CD4-positive, CD25-positive, alpha-beta regulatory T cell (primary cell): ENCODE data around the gene ACTR3C. TPM values are rescaled to one million over a fixed set of nuclear protein-coding genes. Genes with fewer than 3 reads are reported as not detected.
"Not testable (repeated sequence)": the region's sequence is repeated elsewhere in the genome, so short reads cannot be mapped to it uniquely, and the experiment has no call there.

ENCODE experiments used
- ATAC-seq, 2 donors: fragments of 150-1000 bp; cut with Tn5 transposase; one replicate each; pipeline ENCODE4 v1.10.0; 2021; ENCODE audit warnings: low read depth in 2 of 2, moderate number of reproducible peaks in 2 of 2, moderate library complexity in 1 of 2
- DNase-seq, 3 donors: peaks; one replicate each; pipeline versions ENCODE4 v3.0.0 to v3.0.0-alpha.2; 2012 to 2022; ENCODE audit warnings: mixed read lengths in 1 of 3
- H3K27ac ChIP-seq: one replicate; pipeline ENCODE4 v1.7.0; 2013; ENCODE audit warnings: mild to moderate bottlenecking, low read length; ENCODE audit not compliant: insufficient read depth, poor library complexity, severe bottlenecking
- H3K27me3 ChIP-seq: one replicate; pipeline ENCODE4 v1.7.0; 2013; ENCODE audit warnings: low read length; ENCODE audit not compliant: control insufficient read depth, insufficient read depth
- H3K36me3 ChIP-seq: one replicate; pipeline ENCODE4 v1.7.0; 2013; ENCODE audit warnings: mild to moderate bottlenecking, low read length, moderate library complexity; ENCODE audit not compliant: control insufficient read depth, insufficient read depth
- H3K4me1 ChIP-seq: 2 replicates; pipeline ENCODE4 v1.7.0; 2013; ENCODE audit warnings: mild to moderate bottlenecking, low read length; ENCODE audit not compliant: insufficient read depth, control insufficient read depth, poor library complexity, severe bottlenecking
- H3K4me3 ChIP-seq: one replicate; pipeline ENCODE4 v1.7.0; 2013; ENCODE audit warnings: low read depth, mild to moderate bottlenecking, low read length, moderate library complexity
- H3K9me3 ChIP-seq, 2 experiments: 1 replicate in 1 of 2; 2 replicates in 1 of 2; pipeline ENCODE4 v1.7.0; 2013; ENCODE audit warnings: low read length in 2 of 2, mild to moderate bottlenecking in 1 of 2, moderate library complexity in 1 of 2; ENCODE audit not compliant: control insufficient read depth in 2 of 2
- H3K27ac Mint-ChIP-seq, 3 donors: one replicate each; pipeline ENCODE4 v1.8.0; 2020 to 2022; ENCODE audit warnings: mild to moderate bottlenecking in 3 of 3, mixed read lengths in 3 of 3, moderate library complexity in 2 of 3
- H3K27me3 Mint-ChIP-seq: one replicate; pipeline ENCODE4 v1.8.0; 2022; ENCODE audit warnings: mild to moderate bottlenecking, mixed read lengths
- H3K36me3 Mint-ChIP-seq: one replicate; pipeline ENCODE4 v1.8.0; 2020; ENCODE audit warnings: mixed read lengths
- H3K4me1 Mint-ChIP-seq, 4 donors: one replicate each; pipeline ENCODE4 v1.8.0; 2020 to 2022; ENCODE audit warnings: mixed read lengths in 4 of 4, mild to moderate bottlenecking in 1 of 4
- H3K4me3 Mint-ChIP-seq, 4 donors: one replicate each; pipeline ENCODE4 v1.8.0; 2020 to 2022; ENCODE audit warnings: mild to moderate bottlenecking in 4 of 4, mixed read lengths in 4 of 4, moderate library complexity in 3 of 4
- H3K9me3 Mint-ChIP-seq, 7 donors: one replicate each; pipeline ENCODE4 v1.8.0; 2020 to 2022; ENCODE audit warnings: mixed read lengths in 7 of 7, mild to moderate bottlenecking in 3 of 7, moderate library complexity in 2 of 7
- polyA plus RNA-seq, 4 donors: library from polyadenylated mRNA; unstranded; fragments of 300-500 nt; fragmentation: Illumina TruSeq; gene quantifications; one replicate each; pipeline ENCODE4 v1.2.3, GENCODE V29; 2021
- total RNA-seq: library from RNA; stranded (reverse); gene quantifications from one replicate; pipeline ENCODE4 v1.2.3, GENCODE V29; 2022

Gene ACTR3C
- total and polyA plus RNA-seq, 5 donors from 2014 or later, result 4.3 to 17.2 (median 5.0) TPM

DNA sequence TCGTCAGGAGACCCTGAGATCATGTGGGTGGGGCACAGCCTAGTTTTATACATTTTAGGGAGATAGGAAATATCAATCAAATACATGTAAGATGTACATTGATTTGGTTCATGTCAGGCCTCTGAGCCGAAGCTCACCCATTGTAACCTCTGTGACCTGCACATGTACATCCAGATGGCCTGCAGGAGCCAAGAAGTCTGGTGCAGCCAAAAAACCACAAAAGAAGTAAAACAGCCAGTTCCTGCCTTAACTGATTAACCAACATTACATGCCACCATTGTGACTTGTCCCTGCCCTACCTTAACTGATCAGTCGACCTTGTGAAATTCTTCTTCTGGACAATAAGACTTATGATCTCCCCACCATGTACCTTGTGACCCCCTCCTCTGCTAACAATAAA is 16.2 kb downstream of the ACTR3C start:
- Mint-ChIP-seq H3K27me3 (no peaks in the 10 kb centered on the region), H3K36me3 (no peaks in the 10 kb centered on the region), H3K4me3 (no peak overlapping the region), H3K4me1 (peaks cover 0 to 9% (median 3%) of the 10 kb centered on the region in 4 donors), H3K9me3 (peaks cover 0 to 1% (median 0%) of the 10 kb centered on the region in 7 donors), H3K27ac (peak overlapping the region in 1 of 3 donors; percentile 7)
- H3K4me1 ChIP-seq, result no peaks in the 10 kb centered on the region
- DNase-seq, result no peak
- H3K9me3 ChIP-seq, result no peaks in the 10 kb centered on the region
- no peak for ATAC-seq
- no peak overlapping the region for H3K4me3 ChIP-seq
- H3K27ac ChIP-seq, result no peak overlapping the region
- no peaks in the 10 kb centered on the region for H3K27me3 ChIP-seq
- no peaks in the 10 kb centered on the region for H3K36me3 ChIP-seq

DNA sequence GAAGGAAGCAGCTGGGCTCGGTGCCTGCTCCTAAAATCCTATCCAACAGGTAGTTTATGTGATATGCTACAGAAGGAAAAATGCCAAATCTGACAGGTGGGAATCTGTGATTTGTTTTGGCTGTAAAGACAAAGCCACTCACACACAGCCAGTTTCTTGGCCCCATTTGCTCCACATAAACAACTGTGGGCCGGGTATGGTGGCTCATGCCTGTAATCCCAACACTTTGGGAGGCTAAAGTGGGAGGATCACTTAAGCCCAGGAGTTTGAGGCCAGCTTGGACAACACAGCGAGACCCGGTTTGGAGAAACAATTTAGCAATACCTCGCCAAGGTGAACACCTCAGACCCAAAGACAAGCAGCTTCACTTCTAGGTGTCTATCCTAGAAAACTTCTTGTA is 17.0 kb downstream of the ACTR3C start:
- not testable (repeated sequence) for H3K9me3 Mint-ChIP-seq, H3K27ac Mint-ChIP-seq, H3K4me1 ChIP-seq, H3K9me3 ChIP-seq, H3K36me3 Mint-ChIP-seq, H3K4me3 ChIP-seq, H3K36me3 ChIP-seq, H3K4me1 Mint-ChIP-seq, H3K4me3 Mint-ChIP-seq, H3K27me3 ChIP-seq, H3K27ac ChIP-seq, ATAC-seq, H3K27me3 Mint-ChIP-seq, DNase-seq

DNA sequence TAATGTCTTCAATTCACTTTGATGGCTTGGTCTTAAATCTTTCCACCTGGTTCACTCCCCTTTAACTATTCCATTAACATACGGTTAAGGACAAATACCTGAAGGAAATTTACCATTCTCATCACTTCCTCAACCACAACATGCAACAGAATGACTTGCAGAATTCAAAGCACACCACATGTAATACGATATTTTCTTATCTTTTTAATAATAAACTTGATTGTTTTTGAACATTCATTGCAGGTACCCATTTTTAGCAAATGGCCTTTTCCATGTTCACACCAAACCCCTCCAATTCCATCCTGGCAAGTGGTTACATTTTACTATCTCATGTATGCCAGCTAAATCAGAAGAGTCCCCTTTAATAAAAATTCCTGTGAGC is 17.5 kb downstream of the ACTR3C start:
- not testable (repeated sequence) for H3K4me3 Mint-ChIP-seq, H3K27me3 ChIP-seq, H3K36me3 ChIP-seq, H3K4me3 ChIP-seq, H3K4me1 Mint-ChIP-seq, H3K36me3 Mint-ChIP-seq, H3K27ac Mint-ChIP-seq, H3K27ac ChIP-seq, H3K27me3 Mint-ChIP-seq, H3K4me1 ChIP-seq, H3K9me3 ChIP-seq, DNase-seq, H3K9me3 Mint-ChIP-seq, ATAC-seq

DNA sequence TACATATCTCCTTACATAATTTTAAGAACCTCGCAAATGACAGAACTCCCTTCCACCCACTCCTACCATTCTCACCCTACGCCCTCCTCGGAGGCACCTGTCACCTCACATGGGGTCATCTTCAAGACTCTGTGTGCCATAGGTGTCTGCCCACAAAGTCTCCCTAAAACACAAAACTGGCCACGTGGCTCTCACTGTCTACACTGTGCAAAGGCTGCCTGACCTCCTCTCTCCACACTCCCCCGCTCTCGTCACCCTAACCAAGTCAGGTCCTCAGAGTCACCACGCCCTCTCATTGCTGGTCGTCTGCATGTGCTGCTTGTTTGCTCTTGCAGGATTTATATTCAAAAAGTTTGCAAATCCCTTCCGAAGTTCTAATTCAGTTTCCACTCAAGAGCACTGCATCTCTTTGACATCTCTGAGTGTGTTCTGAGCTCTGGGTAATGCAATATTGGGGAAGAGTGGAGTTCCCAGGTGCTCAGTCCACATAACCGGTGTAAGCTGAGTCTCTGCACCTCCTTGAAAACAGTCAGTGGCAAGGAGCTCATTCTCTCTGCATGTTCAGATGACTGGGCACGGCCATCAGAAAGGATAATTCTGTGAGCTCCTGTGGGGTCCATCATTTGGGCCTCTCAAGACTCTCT is 18.0 kb downstream of the ACTR3C start:
- not testable (repeated sequence) for H3K4me1 Mint-ChIP-seq, DNase-seq, H3K36me3 Mint-ChIP-seq, ATAC-seq, H3K9me3 ChIP-seq, H3K36me3 ChIP-seq, H3K4me1 ChIP-seq, H3K4me3 ChIP-seq, H3K27ac Mint-ChIP-seq, H3K27me3 ChIP-seq, H3K9me3 Mint-ChIP-seq, H3K27ac ChIP-seq, H3K4me3 Mint-ChIP-seq, H3K27me3 Mint-ChIP-seq

DNA sequence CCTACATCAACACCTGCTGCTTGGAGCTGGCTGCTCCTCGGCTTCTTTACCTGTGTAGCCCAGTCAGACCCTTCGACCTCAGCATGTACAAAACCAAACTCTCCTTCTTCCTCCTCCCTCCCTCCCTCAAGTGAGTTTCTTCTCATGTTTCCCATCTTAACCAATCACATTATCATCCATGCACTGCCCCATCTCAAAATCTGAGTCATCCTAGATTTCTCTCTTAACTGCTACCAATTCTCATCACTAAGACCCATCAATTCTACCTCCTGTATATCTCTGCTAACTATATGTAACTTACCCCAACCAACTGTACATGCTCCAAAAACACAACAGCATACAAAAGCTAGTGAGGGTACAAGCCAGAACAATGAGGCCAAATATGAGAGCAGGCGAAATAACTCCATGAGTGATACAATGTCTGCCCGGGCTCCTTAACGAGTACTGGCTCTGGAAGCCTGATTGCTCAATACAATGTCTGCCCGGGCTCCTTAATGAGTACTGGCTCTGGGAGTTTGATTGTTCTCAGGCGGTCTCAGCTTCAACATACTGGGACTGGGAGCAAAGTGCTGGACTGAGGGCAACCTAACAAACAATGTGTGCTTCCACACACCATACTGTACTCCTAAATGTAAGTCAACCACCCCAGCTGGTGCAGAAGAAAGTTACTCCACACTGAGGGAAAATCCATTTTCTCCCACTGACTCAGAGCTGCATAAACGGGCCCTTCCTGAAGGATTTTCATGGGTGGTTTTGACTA is 18.7 kb downstream of the ACTR3C start:
- H3K27ac ChIP-seq, H3K27ac Mint-ChIP-seq, DNase-seq, H3K27me3 ChIP-seq, H3K4me3 Mint-ChIP-seq, H3K4me1 ChIP-seq, H3K4me3 ChIP-seq, H3K36me3 Mint-ChIP-seq, H3K9me3 ChIP-seq, H3K4me1 Mint-ChIP-seq, H3K27me3 Mint-ChIP-seq, H3K9me3 Mint-ChIP-seq, H3K36me3 ChIP-seq, ATAC-seq: not testable (repeated sequence)

DNA sequence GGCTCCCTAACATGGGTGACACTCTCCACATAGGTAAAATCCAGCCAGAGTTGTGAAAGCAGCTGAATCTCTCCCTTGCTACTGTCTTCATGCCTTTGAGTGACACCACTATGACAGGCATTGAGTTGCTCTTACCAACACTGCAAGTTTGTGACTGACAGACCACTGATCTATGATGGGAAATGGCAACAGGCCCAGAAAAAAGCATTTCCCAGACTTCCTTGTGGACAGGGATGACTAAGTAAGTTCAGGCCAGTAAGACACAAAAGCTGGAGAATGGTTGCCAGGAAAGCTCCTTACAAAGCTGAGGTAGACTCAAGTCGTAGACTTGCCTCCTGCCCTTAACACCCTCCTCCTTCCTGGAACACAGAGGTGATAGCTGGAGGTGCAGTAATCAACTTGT is 20.4 kb downstream of the ACTR3C start:
- not testable (repeated sequence) for ATAC-seq, DNase-seq

DNA sequence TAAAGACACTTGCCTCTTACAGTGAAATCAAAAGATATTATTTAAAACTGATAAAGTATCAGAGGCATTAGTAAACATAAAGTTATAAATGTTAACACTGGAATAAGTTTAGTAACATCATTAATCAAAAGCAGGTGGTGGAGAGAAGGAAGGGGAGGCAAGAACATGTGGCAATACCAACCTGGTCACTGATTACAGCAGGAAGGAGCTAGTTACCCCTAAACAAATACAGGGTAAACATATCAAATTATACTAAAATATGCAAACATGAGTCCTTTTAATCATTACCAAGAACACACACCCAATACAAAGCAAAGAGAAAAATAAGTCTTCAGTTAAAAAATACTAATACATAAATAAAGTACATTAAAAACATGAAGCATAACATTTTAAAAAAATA is 25.4 kb downstream of the ACTR3C start:
- H3K27ac ChIP-seq, H3K4me3 Mint-ChIP-seq, H3K27me3 ChIP-seq, H3K9me3 Mint-ChIP-seq, H3K36me3 Mint-ChIP-seq, ATAC-seq, DNase-seq, H3K27ac Mint-ChIP-seq, H3K36me3 ChIP-seq, H3K9me3 ChIP-seq, H3K4me1 Mint-ChIP-seq, H3K27me3 Mint-ChIP-seq, H3K4me1 ChIP-seq, H3K4me3 ChIP-seq: not testable (repeated sequence)

More for the DNA sequence above, 20.4 kb downstream of the ACTR3C start:
- H3K27ac Mint-ChIP-seq, H3K4me1 ChIP-seq, H3K36me3 Mint-ChIP-seq, H3K4me3 Mint-ChIP-seq, H3K9me3 ChIP-seq, H3K9me3 Mint-ChIP-seq, H3K27me3 ChIP-seq, H3K27ac ChIP-seq, H3K27me3 Mint-ChIP-seq, H3K4me1 Mint-ChIP-seq, H3K36me3 ChIP-seq, H3K4me3 ChIP-seq: not testable (repeated sequence)

DNA sequence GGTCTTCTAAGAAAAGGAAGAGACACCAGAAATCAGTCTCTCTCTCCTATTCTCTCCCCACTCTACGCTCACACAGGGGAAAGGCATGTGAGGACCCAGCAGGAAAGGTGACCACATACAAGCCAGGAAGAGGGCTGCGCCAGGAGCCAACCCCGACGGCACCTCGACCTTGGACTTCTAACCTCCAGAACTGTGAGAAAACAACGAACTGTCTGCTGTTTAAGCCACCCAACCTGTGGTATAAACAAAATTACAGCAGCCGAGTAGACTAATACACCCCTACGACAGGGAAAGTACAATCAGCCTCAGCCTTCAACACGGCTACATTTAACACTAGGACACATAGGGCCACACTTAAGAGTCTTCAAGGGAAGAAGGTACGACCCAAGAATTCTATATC is 26.5 kb downstream of the ACTR3C start:
- not testable (repeated sequence) for H3K9me3 ChIP-seq, H3K27me3 Mint-ChIP-seq, H3K4me1 ChIP-seq, H3K36me3 Mint-ChIP-seq, H3K4me3 Mint-ChIP-seq, H3K27ac Mint-ChIP-seq, H3K27ac ChIP-seq, H3K9me3 Mint-ChIP-seq, H3K4me1 Mint-ChIP-seq, DNase-seq, ATAC-seq, H3K27me3 ChIP-seq, H3K4me3 ChIP-seq, H3K36me3 ChIP-seq
